HEK293T (cell line): ENCODE data around the gene FEM1C.

Experiments
- BHLHE40 ChIP-seq: fragments of 450-650 bp; IDR thresholded peaks from 2 replicates; pipeline ENCODE4 v1.6.1; 2016; ENCODE audit warnings: mild to moderate bottlenecking, moderate library complexity, borderline replicate concordance
- CTBP1 ChIP-seq: fragments of 450-650 bp; IDR thresholded peaks from 2 replicates; pipeline ENCODE4 v1.6.1; 2016; ENCODE audit warnings: borderline replicate concordance
- ELF4 ChIP-seq: fragments of 450-650 bp; IDR thresholded peaks from 2 replicates; pipeline ENCODE4 v1.6.1; 2017; ENCODE audit warnings: antibody characterized with exemption
- FOXA1 ChIP-seq: fragments of 450-650 bp; IDR thresholded peaks from 2 replicates; pipeline ENCODE4 v1.6.1; 2016; ENCODE audit warnings: mild to moderate bottlenecking
- FOXM1 ChIP-seq: fragments of 450-650 bp; IDR thresholded peaks from 2 replicates; pipeline ENCODE4 v1.6.1; 2017; ENCODE audit warnings: mild to moderate bottlenecking, borderline replicate concordance
- HDGF ChIP-seq: fragments of 450-650 bp; IDR thresholded peaks from 2 replicates; pipeline ENCODE4 v1.6.1; 2017; ENCODE audit warnings: antibody characterized with exemption, borderline replicate concordance
- LEF1 ChIP-seq: fragments of 450-650 bp; IDR thresholded peaks from 2 replicates; pipeline ENCODE4 v1.6.1; 2017; ENCODE audit warnings: mild to moderate bottlenecking, borderline replicate concordance
- NFRKB ChIP-seq: fragments of 450-650 bp; IDR thresholded peaks from 2 replicates; pipeline ENCODE4 v1.6.1; 2016; ENCODE audit warnings: mild to moderate bottlenecking, moderate library complexity
- SP1 ChIP-seq: fragments of 450-650 bp; IDR thresholded peaks from 2 replicates; pipeline ENCODE4 v1.6.1; 2017
- SUZ12 ChIP-seq: fragments of 450-650 bp; IDR thresholded peaks from 2 replicates; pipeline ENCODE4 v1.6.1; 2016; ENCODE audit warnings: mild to moderate bottlenecking
- ZNF384 ChIP-seq: fragments of 450-650 bp; IDR thresholded peaks from 2 replicates; pipeline ENCODE4 v1.6.1; 2016

GRCh38 chr5:115477581-115477980 lies 67.0 kb downstream of the FEM1C start:
- no peak for TF ChIP-seq SP1
- TF ChIP-seq SUZ12, result no peak
- no peak for TF ChIP-seq ZNF384
- no peak for TF ChIP-seq NFRKB
- TF ChIP-seq HDGF, result no peak
- TF ChIP-seq FOXM1, result no peak
- no peak for TF ChIP-seq LEF1
- TF ChIP-seq ELF4, result no peak
- TF ChIP-seq BHLHE40, result no peak
- TF ChIP-seq FOXA1, result no peak
- no peak for TF ChIP-seq CTBP1
